ENCODE measurements around the gene ACSL6. TPM values are rescaled to one million over a fixed set of nuclear protein-coding genes. Genes with fewer than 3 reads are reported as not detected.
A peak's percentile ranks its signal among the peaks of the same experiment; 100 is the strongest.

ACSL6 gene
- total and polyA plus RNA-seq, 10 donors, result 0.76 to 18.4 (median 3.9) TPM

DNA sequence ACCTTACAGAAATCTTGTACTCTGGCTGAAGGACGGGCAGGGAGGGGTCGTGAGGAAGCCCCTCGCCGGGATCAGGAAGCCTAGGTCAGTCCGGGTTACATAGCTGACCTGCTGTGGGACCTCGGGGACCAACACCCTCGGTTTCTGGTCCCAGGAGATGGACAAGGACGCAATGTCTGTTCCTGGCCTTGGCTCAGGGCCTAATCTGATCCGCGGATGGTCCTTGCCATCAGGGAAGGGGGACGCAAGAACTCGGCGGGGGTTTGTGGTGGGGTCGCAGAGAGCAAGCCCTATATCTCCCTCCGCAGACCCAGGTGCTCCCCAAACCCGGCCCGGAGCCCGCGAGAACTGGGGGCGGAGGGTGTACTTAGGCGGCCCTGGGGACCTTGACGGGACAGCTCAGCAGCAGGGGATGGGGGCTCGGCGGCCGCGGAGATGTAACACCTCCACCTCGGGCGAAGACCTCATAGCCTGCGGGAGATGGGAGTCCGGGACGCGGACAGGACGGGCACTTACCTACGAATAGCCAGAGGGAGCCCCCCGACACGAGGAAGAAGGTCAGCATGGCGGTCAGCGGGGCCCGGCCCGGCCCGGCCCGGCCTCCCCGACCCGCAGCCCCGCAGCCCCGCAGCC is 353 bp downstream of the ACSL6 start:
- H3K9me3 ChIP-seq, result no peaks in the 10 kb centered on the region
- TF ChIP-seq POLR2A (IDR thresholded peaks at IDR 0.05), result no peak
- TF ChIP-seq, protein P1, sequence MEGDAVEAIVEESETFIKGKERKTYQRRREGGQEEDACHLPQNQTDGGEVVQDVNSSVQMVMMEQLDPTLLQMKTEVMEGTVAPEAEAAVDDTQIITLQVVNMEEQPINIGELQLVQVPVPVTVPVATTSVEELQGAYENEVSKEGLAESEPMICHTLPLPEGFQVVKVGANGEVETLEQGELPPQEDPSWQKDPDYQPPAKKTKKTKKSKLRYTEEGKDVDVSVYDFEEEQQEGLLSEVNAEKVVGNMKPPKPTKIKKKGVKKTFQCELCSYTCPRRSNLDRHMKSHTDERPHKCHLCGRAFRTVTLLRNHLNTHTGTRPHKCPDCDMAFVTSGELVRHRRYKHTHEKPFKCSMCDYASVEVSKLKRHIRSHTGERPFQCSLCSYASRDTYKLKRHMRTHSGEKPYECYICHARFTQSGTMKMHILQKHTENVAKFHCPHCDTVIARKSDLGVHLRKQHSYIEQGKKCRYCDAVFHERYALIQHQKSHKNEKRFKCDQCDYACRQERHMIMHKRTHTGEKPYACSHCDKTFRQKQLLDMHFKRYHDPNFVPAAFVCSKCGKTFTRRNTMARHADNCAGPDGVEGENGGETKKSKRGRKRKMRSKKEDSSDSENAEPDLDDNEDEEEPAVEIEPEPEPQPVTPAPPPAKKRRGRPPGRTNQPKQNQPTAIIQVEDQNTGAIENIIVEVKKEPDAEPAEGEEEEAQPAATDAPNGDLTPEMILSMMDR (IDR thresholded peaks at IDR 0.05 in 8 of 11, conservative IDR thresholded peaks at IDR 0.05 in 3 of 11), result no peak
- TF ChIP-seq POLR2AphosphoS5 (IDR thresholded peaks at IDR 0.05), result no peak
- intact Hi-C loops (cut with DNase I; ENCODE audit: low total_unique reads), result loop anchor here (5.0 kb wide), 1 partner anchor 424 kb away; no protein-coding TSS in a partner anchor
- peak overlapping the region; percentile 26 to 80 (median 55) for H3K4me3 ChIP-seq
- no peak for DNase-seq
- H3K27ac ChIP-seq, result no peak overlapping the region
- H3K4me1 ChIP-seq, result peaks cover 0 to 24% (median 17%) of the 10 kb centered on the region in 6 donors
- H3K27me3 ChIP-seq (replicated peaks in 1 of 7), result peaks cover 5 to 70% (median 23%) of the 10 kb centered on the region in 7 donors
- 11 to 15% (median 12%) methylated on average over 20 to 46 of the region's 46 CpGs for WGBS, 5 donors
- H3K36me3 ChIP-seq, result no peaks in the 10 kb centered on the region

DNA sequence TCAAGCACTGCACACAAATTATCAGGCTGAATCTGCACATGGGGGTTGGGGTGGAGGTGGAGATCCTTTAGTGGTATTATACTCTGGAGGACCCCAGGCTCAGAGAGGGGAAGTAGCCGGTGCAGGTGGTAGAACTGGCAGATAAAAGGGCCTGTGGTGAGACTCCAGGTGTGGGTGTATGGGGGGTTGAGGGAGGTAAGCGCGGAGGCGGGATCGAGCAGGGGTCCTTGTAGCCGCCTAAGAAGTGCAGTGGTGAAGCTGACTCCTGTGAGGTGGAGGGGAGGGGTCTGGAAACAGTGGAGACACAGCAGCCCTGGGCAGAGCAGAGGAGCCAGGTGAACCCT is 841 bp downstream of the ACSL6 start:
- no peak for DNase-seq
- no peaks in the 10 kb centered on the region for H3K9me3 ChIP-seq
- intact Hi-C loops (cut with DNase I; ENCODE audit: low total_unique reads), result loop anchor here (5.0 kb wide), 1 partner anchor 423 kb away; no protein-coding TSS in a partner anchor
- no peaks in the 10 kb centered on the region for H3K36me3 ChIP-seq
- H3K4me3 ChIP-seq, result peak overlapping the region in 1 of 8 donors; percentile 80
- TF ChIP-seq, protein P1 (IDR thresholded peaks at IDR 0.05 in 8 of 11, conservative IDR thresholded peaks at IDR 0.05 in 3 of 11), result no peak
- TF ChIP-seq POLR2A (IDR thresholded peaks at IDR 0.05) (no peak), POLR2AphosphoS5 (IDR thresholded peaks at IDR 0.05) (no peak)
- no peak overlapping the region for H3K27ac ChIP-seq
- 71 to 85% (median 76%) methylated on average over 6 of the region's 6 CpGs for WGBS, 5 donors
- peaks cover 5 to 66% (median 23%) of the 10 kb centered on the region in 7 donors for H3K27me3 ChIP-seq (replicated peaks in 1 of 7)
- peaks cover 0 to 24% (median 17%) of the 10 kb centered on the region in 6 donors for H3K4me1 ChIP-seq

DNA sequence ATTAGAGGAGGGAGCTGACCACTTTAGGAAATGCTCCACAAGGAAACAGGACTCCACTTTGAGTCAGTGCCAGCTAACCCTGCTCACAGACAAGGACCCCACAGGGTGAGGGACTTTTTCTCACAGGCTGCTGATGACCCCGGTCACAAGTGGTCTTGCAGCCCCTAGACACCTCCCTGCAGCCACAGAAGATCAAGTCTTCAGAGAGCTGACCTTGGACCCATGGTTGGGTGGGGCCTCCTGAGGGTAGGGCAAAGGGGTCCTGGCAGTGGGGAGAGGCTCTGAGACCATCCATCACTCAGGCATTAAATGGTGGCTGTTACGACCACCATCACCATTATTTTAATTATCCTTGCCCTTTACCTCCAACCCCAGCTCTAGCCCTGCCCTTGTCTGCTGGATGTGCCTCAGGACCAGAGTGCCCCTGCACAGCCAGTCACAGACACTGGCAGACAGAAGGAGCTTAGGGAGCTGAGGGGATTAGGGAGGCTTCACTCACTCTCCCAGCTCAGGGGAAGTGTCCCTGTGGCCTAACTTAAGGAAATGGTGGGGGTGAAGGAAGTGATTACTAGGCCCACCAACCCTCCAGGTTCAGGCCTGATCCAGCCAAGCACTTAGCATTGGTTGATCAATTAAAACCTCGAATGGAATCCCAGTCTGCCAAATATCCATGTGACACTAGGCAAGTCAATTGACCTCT is 1.6 kb downstream of the ACSL6 start:
- Histone ChIP-seq H3K27me3 (replicated peaks in 1 of 7) (peaks cover 5 to 62% (median 23%) of the 10 kb centered on the region in 7 donors), H3K27ac (no peak overlapping the region), H3K4me1 (peaks cover 0 to 24% (median 17%) of the 10 kb centered on the region in 6 donors), H3K36me3 (no peaks in the 10 kb centered on the region), H3K9me3 (no peaks in the 10 kb centered on the region), H3K4me3 (no peak overlapping the region)
- peak; percentile 35 for DNase-seq
- 79 to 89% (median 81%) methylated on average over 2 to 3 of the region's 3 CpGs for WGBS, 5 donors
- intact Hi-C loops (cut with DNase I; ENCODE audit: low total_unique reads), result loop anchor here (5.0 to 10.0 kb wide), 2 partner anchors 423 to 585 kb away; no protein-coding TSS in a partner anchor
- TF ChIP-seq POLR2AphosphoS5 (IDR thresholded peaks at IDR 0.05), result no peak
- TF ChIP-seq POLR2A (IDR thresholded peaks at IDR 0.05), result no peak
- TF ChIP-seq, protein P1 (IDR thresholded peaks at IDR 0.05 in 8 of 11, conservative IDR thresholded peaks at IDR 0.05 in 3 of 11), result no peak

Measured in spleen (tissue), 11 donors.